H9 (cell line): ENCODE results near the gene QSOX1. TPM values are rescaled to one million over a fixed set of nuclear protein-coding genes. Genes with fewer than 3 reads are reported as not detected.

ENCODE experiments used
- DNase-seq: peaks from one replicate; pipeline ENCODE4 v3.0.0-alpha.2; 2017
- H2AFZ ChIP-seq: one replicate; pipeline ENCODE4 v1.6.1; 2013; ENCODE audit warnings: mild to moderate bottlenecking, low read length, control low read depth, moderate library complexity
- H2AK5ac ChIP-seq: 2 replicates; pipeline ENCODE4 v1.6.1; 2013; ENCODE audit warnings: low read length, control low read depth, mixed read lengths; ENCODE audit not compliant: insufficient read length
- H2BK120ac ChIP-seq: one replicate; pipeline ENCODE4 v1.6.1; 2013; ENCODE audit warnings: low read depth, mild to moderate bottlenecking, low read length, control low read depth, inconsistent platforms; ENCODE audit not compliant: poor library complexity, severe bottlenecking
- H2BK12ac ChIP-seq: 2 replicates; pipeline ENCODE4 v1.6.1; 2013; ENCODE audit warnings: low read length, control low read depth, mixed read lengths, low read depth; ENCODE audit not compliant: insufficient read length
- H2BK15ac ChIP-seq: 2 replicates; pipeline ENCODE4 v1.6.1; 2013; ENCODE audit warnings: low read depth, low read length, control low read depth
- H2BK20ac ChIP-seq: one replicate; pipeline ENCODE4 v1.6.1; 2013; ENCODE audit warnings: low read depth, mild to moderate bottlenecking, low read length, control low read depth, inconsistent platforms; ENCODE audit not compliant: poor library complexity, severe bottlenecking
- H2BK5ac ChIP-seq: 2 replicates; pipeline ENCODE4 v1.6.1; 2013; ENCODE audit warnings: low read length, control low read depth, mixed read lengths; ENCODE audit not compliant: insufficient read length
- H3K14ac ChIP-seq: 2 replicates; pipeline ENCODE4 v1.6.1; 2013; ENCODE audit warnings: low read length, control low read depth; ENCODE audit not compliant: insufficient read depth
- H3K18ac ChIP-seq: 2 replicates; pipeline ENCODE4 v1.6.1; 2013; ENCODE audit warnings: low read depth, mild to moderate bottlenecking, mixed read lengths, low read length, control low read depth; ENCODE audit not compliant: insufficient read length
- H3K23ac ChIP-seq: 2 replicates; pipeline ENCODE4 v1.6.1; 2013; ENCODE audit warnings: low read length, control low read depth, mixed read lengths, low read depth; ENCODE audit not compliant: insufficient read length
- H3K23me2 ChIP-seq: 2 replicates; pipeline ENCODE4 v1.6.1; 2013; ENCODE audit warnings: low read depth, mild to moderate bottlenecking, mixed read lengths, low read length, control low read depth; ENCODE audit not compliant: insufficient read length, poor library complexity, severe bottlenecking
- H3K27ac ChIP-seq: 2 replicates; pipeline ENCODE4 v1.5.1; 2013; ENCODE audit warnings: low read length, control low read depth, mixed read lengths, low read depth; ENCODE audit not compliant: insufficient read length
- H3K27me3 ChIP-seq: 2 replicates; pipeline ENCODE4 v1.6.1; 2013; ENCODE audit warnings: low read length, control low read depth, inconsistent platforms; ENCODE audit not compliant: insufficient read depth
- H3K4ac ChIP-seq: 2 replicates; pipeline ENCODE4 v1.6.1; 2013; ENCODE audit warnings: low read depth, mild to moderate bottlenecking, control low read depth, inconsistent platforms, low read length, moderate library complexity
- H3K4me1 ChIP-seq: 2 replicates; pipeline ENCODE4 v1.6.1; 2013; ENCODE audit warnings: low read length, control low read depth, inconsistent platforms; ENCODE audit not compliant: insufficient read depth
- H3K4me2 ChIP-seq: 2 replicates; pipeline ENCODE4 v1.6.1; 2013; ENCODE audit warnings: low read length, control low read depth, mixed read lengths; ENCODE audit not compliant: insufficient read length, insufficient read depth
- H3K56ac ChIP-seq: 2 replicates; pipeline ENCODE4 v1.6.1; 2013; ENCODE audit warnings: low read depth, mild to moderate bottlenecking, mixed read lengths, low read length, control low read depth; ENCODE audit not compliant: insufficient read length
- H3K79me1 ChIP-seq: 2 replicates; pipeline ENCODE4 v1.6.1; 2013; ENCODE audit warnings: low read depth, mild to moderate bottlenecking, moderate library complexity, low read length, control low read depth, inconsistent platforms; ENCODE audit not compliant: insufficient read depth, poor library complexity, severe bottlenecking
- H3K79me2 ChIP-seq: 2 replicates; pipeline ENCODE4 v1.6.1; 2013; ENCODE audit warnings: low read length, control low read depth, inconsistent platforms; ENCODE audit not compliant: insufficient read depth
- H3K9ac ChIP-seq: 2 replicates; pipeline ENCODE4 v1.6.1; 2013; ENCODE audit warnings: low read length, control low read depth, mixed read lengths; ENCODE audit not compliant: insufficient read length; ENCODE audit errors: extremely low read depth
- H3K9me3 ChIP-seq: one replicate; pipeline ENCODE4 v1.6.1; 2013; ENCODE audit warnings: low read depth, low read length, inconsistent platforms; ENCODE audit not compliant: control insufficient read depth
- H3T11ph ChIP-seq: one replicate; pipeline ENCODE4 v1.6.1; 2013; ENCODE audit warnings: mild to moderate bottlenecking, low read length, control low read depth, inconsistent platforms
- H4K20me1 ChIP-seq: one replicate; pipeline ENCODE4 v1.6.1; 2013; ENCODE audit not compliant: control insufficient read depth, insufficient read length, insufficient read depth
- H4K5ac ChIP-seq: 2 replicates; pipeline ENCODE4 v1.6.1; 2013; ENCODE audit warnings: low read depth, mild to moderate bottlenecking, mixed read lengths, low read length, control low read depth; ENCODE audit not compliant: insufficient read length
- H4K8ac ChIP-seq: replicated peaks from 2 replicates; pipeline ENCODE4 v1.6.1; 2013; ENCODE audit warnings: low read length, control low read depth, mixed read lengths, low read depth; ENCODE audit not compliant: insufficient read length
- H4K91ac ChIP-seq: 2 replicates; pipeline ENCODE4 v1.6.1; 2013; ENCODE audit warnings: low read depth, mild to moderate bottlenecking, moderate library complexity, mixed read lengths, low read length, control low read depth; ENCODE audit not compliant: insufficient read length
- H3K27ac Mint-ChIP-seq, 3 experiments: 2 replicates in 2 of 3; 3 replicates in 1 of 3; pipeline ENCODE4 v1.8.0; 2020 to 2021; ENCODE audit warnings: mixed read lengths in 3 of 3, mild to moderate bottlenecking in 1 of 3, moderate library complexity in 1 of 3
- H3K27me3 Mint-ChIP-seq: 2 replicates; pipeline ENCODE4 v1.8.0; 2021; ENCODE audit warnings: low read depth, mild to moderate bottlenecking, moderate library complexity, mixed read lengths
- H3K36me3 Mint-ChIP-seq, 3 experiments: 2 replicates in 2 of 3; 3 replicates in 1 of 3; pipeline ENCODE4 v1.8.0; 2020 to 2021; ENCODE audit warnings: low read depth in 3 of 3, mixed read lengths in 3 of 3; ENCODE audit not compliant: insufficient read depth in 1 of 3
- H3K4me1 Mint-ChIP-seq, 2 experiments: 2 replicates each; pipeline ENCODE4 v1.8.0; 2020; ENCODE audit warnings: mixed read lengths in 2 of 2
- H3K4me3 Mint-ChIP-seq, 2 experiments: 2 replicates in 1 of 2; 3 replicates in 1 of 2; pipeline ENCODE4 v1.8.0; 2020 to 2021; ENCODE audit warnings: mild to moderate bottlenecking in 2 of 2, mixed read lengths in 2 of 2, moderate library complexity in 1 of 2
- H3K9me3 Mint-ChIP-seq, 2 experiments: 2 replicates in 1 of 2; 3 replicates in 1 of 2; pipeline ENCODE4 v1.8.0; 2020; ENCODE audit warnings: mild to moderate bottlenecking in 2 of 2, mixed read lengths in 2 of 2, moderate library complexity in 1 of 2
- CTCF ChIP-seq: fragments of 200-600 bp; sonication (generic); conservative IDR thresholded peaks from 3 replicates; pipeline ENCODE4 v1.8.0; 2021; ENCODE audit warnings: antibody characterized with exemption, mild to moderate bottlenecking
- WGBS: extraction: QIAGEN DNeasy Blood & Tissue Kit; methylation state at CpG from one replicate; pipeline ENCODE4 v1.1.7; 2013; ENCODE audit warnings: missing lambda C conversion rate, low lambda C conversion rate, mixed read lengths; ENCODE audit not compliant: insufficient read length; ENCODE audit errors: extremely low coverage; 5-methylcytosine and 5-hydroxymethylcytosine counted together
- total RNA-seq: library from RNA; stranded (reverse); gene quantifications from 2 replicates; pipeline ENCODE4 v1.2.1, GENCODE V29; 2021

QSOX1 gene
- total RNA-seq, 1 experiment from 2014 or later, result 79.2 TPM

- Mint-ChIP-seq H3K4me1 (peaks cover 6 to 37% of the 10 kb centered on the region in 2 experiments), H3K9me3 (no peaks in the 10 kb centered on the region), H3K36me3 (peaks cover 25 to 60% (median 42%) of the 10 kb centered on the region in 3 experiments; a peak in 6 of 7 replicates), H3K4me3 (no peak overlapping the region), H3K27me3 (peaks cover 1% of the 10 kb centered on the region; the same call in 1 of the 2 replicates), H3K27ac (no peak overlapping the region)
- no peak overlapping the region for H3K56ac ChIP-seq
- no peaks in the 10 kb centered on the region for H4K20me1 ChIP-seq
- TF ChIP-seq CTCF, result no peak
- H4K8ac ChIP-seq, result no peak overlapping the region
- no peaks in the 10 kb centered on the region for H3K79me1 ChIP-seq
- no peak overlapping the region for H3K18ac ChIP-seq
- no CpG with 5 or more reads among the region's 14 CpGs for WGBS
- no peak overlapping the region for H2BK5ac ChIP-seq
- H3K4me1 ChIP-seq, result no peaks in the 10 kb centered on the region
- H3K23ac ChIP-seq, result no peak overlapping the region
- no peak overlapping the region for H3T11ph ChIP-seq
- H3K9me3 ChIP-seq, result no peaks in the 10 kb centered on the region
- no peak for DNase-seq
- H3K4ac ChIP-seq, result no peak overlapping the region
- H3K9ac ChIP-seq, result no peak overlapping the region
- no peaks in the 10 kb centered on the region for H3K27me3 ChIP-seq
- no peak overlapping the region for H2BK15ac ChIP-seq
- no peak overlapping the region for H4K5ac ChIP-seq
- no peak overlapping the region for H2BK20ac ChIP-seq
- no peak overlapping the region for H2AK5ac ChIP-seq
- H3K79me2 ChIP-seq, result no peaks in the 10 kb centered on the region
- H2AFZ ChIP-seq, result no peak overlapping the region
- no peak overlapping the region for H2BK12ac ChIP-seq
- no peak overlapping the region for H2BK120ac ChIP-seq
- H3K27ac ChIP-seq, result no peak overlapping the region
- H3K14ac ChIP-seq, result no peak overlapping the region
- no peak overlapping the region for H3K4me2 ChIP-seq
- H3K23me2 ChIP-seq, result no peaks in the 10 kb centered on the region
- no peak overlapping the region for H4K91ac ChIP-seq
Measured at GRCh38 chr1:180194048-180194425, 39.4 kb downstream of the QSOX1 start.
